Neuron (in vitro differentiated cells): ENCODE results near the gene LRPAP1.

Experiments used
- H2AFZ ChIP-seq: one replicate; pipeline ENCODE4 v1.6.1; 2013; ENCODE audit warnings: low read depth, mild to moderate bottlenecking, inconsistent platforms, low read length, moderate library complexity
- H3K27me3 ChIP-seq: one replicate; pipeline ENCODE4 v1.6.1; 2013; ENCODE audit warnings: low read length; ENCODE audit not compliant: insufficient read depth
- H3K36me3 ChIP-seq: one replicate; pipeline ENCODE4 v1.6.1; 2013; ENCODE audit warnings: low read length; ENCODE audit not compliant: insufficient read depth
- H3K4me1 ChIP-seq: one replicate; pipeline ENCODE4 v1.6.1; 2013; ENCODE audit warnings: low read length; ENCODE audit not compliant: insufficient read depth
- H3K4me3 ChIP-seq: 2 replicates; pipeline ENCODE4 v1.5.1; 2013; ENCODE audit warnings: mild to moderate bottlenecking, low read length, moderate library complexity
- H3K9me3 ChIP-seq: one replicate; pipeline ENCODE4 v1.6.1; 2013; ENCODE audit warnings: low read length

Gene LRPAP1

GRCh38 chr4:3533423-3533820, 1.2 kb upstream of the LRPAP1 start:
- Histone ChIP-seq H3K4me3 (no peak overlapping the region), H2AFZ (no peak overlapping the region), H3K27me3 (no peaks in the 10 kb centered on the region), H3K36me3 (peaks cover 13% of the 10 kb centered on the region), H3K9me3 (peaks cover 2% of the 10 kb centered on the region), H3K4me1 (peaks cover 24% of the 10 kb centered on the region)

DNA sequence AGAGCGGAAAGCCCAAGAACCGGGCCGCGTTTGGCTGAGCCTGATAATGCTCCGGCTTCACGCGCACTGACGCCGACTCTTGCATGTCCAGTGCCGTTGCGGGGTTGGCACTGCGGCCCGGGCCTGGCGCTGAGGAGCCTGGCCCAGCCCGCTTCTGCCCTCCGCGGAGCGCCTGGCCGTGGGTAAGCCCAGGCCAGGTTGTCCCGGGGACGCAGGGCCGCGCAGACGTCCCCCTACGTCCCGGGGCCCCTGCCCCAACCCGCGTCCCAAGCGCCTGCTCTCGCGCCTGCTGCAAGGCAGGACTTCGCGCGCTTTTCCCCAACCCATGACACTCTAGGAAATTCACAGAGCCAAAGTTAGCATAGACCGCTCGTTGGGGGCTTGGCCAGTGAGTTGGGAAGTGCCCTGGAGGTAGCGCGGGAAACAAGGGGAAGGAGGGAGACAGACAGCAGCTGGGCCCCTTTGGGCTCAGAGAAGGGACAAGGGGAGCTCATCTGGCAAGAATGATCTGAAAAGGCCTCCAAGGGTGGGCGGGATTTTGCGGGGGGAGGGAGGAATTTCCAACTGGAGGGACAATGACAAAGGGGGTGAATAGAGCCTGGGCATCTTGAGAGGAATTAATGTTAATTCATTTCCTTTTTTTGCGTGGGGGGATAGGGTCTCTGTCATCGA, 665 bp upstream of the LRPAP1 start:
- Histone ChIP-seq H3K9me3 (peaks cover 2% of the 10 kb centered on the region), H3K4me1 (peaks cover 24% of the 10 kb centered on the region), H3K4me3 (peak overlapping the region; percentile 30), H3K36me3 (peaks cover 14% of the 10 kb centered on the region), H2AFZ (peak overlapping the region; percentile 58), H3K27me3 (no peaks in the 10 kb centered on the region)

GRCh38 chr4:3531318-3531878, 824 bp downstream of the LRPAP1 start:
- Histone ChIP-seq H3K4me3 (peak overlapping the region; percentile 88), H3K4me1 (peaks cover 24% of the 10 kb centered on the region), H3K36me3 (peaks cover 20% of the 10 kb centered on the region), H3K27me3 (no peaks in the 10 kb centered on the region), H2AFZ (no peak overlapping the region), H3K9me3 (peaks cover 2% of the 10 kb centered on the region)

GRCh38 chr4:3530663-3531254, 1.5 kb downstream of the LRPAP1 start:
- no peaks in the 10 kb centered on the region for H3K27me3 ChIP-seq
- H3K36me3 ChIP-seq: peaks cover 21% of the 10 kb centered on the region
- H3K9me3 ChIP-seq: no peaks in the 10 kb centered on the region
- H3K4me1 ChIP-seq: peaks cover 24% of the 10 kb centered on the region
- H2AFZ ChIP-seq: no peak overlapping the region
- peak overlapping the region; percentile 88 for H3K4me3 ChIP-seq

DNA sequence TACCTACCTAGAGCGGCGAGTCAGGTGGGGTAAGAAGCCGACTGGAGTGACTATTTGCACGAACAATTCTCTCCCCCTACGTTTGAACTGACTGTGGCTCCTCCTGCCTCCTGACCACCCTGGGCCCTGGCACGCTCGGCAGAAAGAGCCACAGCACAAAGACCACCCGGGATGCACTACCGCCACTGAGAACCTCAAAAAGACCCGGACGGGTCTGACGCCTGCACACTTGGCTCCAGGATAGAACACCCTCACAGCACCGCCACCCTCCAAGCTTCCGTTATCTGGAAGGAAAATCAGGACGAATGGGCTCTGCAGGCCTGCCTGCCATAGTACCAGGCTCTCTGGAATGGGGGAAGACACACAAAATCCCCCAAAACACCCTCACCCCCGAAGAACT, 2.2 kb downstream of the LRPAP1 start:
- Histone ChIP-seq H3K36me3 (peaks cover 22% of the 10 kb centered on the region), H3K4me3 (no peak overlapping the region), H3K9me3 (no peaks in the 10 kb centered on the region), H3K27me3 (no peaks in the 10 kb centered on the region), H2AFZ (no peak overlapping the region), H3K4me1 (peaks cover 24% of the 10 kb centered on the region)

DNA sequence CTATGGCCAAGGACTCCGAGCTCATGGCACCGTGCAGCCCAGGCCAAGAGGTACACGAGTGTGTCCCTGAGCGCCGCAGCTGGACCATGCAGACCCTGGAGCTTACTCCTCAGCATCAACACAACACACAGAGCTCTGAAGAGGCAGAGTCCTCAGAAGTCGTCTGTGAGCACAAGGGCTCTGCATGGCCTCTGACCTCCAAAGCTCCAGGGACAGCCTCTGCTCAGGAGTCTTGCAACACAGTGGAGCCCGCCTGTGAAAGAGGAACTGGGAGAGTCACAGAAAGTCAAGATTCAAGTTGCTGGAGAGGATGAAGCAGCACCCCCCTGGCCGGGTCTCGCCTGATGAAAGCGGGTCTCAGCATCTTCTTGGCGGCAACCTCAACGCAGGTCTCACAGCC, 2.9 kb downstream of the LRPAP1 start:
- no peak overlapping the region for H2AFZ ChIP-seq
- H3K9me3 ChIP-seq: no peaks in the 10 kb centered on the region
- H3K27me3 ChIP-seq: no peaks in the 10 kb centered on the region
- H3K4me3 ChIP-seq: no peak overlapping the region
- H3K36me3 ChIP-seq: peaks cover 29% of the 10 kb centered on the region
- peaks cover 24% of the 10 kb centered on the region for H3K4me1 ChIP-seq

GRCh38 chr4:3527914-3528876, 4.0 kb downstream of the LRPAP1 start:
- Histone ChIP-seq H3K4me1 (peaks cover 24% of the 10 kb centered on the region), H3K4me3 (no peak overlapping the region), H3K27me3 (no peaks in the 10 kb centered on the region), H2AFZ (no peak overlapping the region), H3K9me3 (no peaks in the 10 kb centered on the region), H3K36me3 (peaks cover 41% of the 10 kb centered on the region)

DNA sequence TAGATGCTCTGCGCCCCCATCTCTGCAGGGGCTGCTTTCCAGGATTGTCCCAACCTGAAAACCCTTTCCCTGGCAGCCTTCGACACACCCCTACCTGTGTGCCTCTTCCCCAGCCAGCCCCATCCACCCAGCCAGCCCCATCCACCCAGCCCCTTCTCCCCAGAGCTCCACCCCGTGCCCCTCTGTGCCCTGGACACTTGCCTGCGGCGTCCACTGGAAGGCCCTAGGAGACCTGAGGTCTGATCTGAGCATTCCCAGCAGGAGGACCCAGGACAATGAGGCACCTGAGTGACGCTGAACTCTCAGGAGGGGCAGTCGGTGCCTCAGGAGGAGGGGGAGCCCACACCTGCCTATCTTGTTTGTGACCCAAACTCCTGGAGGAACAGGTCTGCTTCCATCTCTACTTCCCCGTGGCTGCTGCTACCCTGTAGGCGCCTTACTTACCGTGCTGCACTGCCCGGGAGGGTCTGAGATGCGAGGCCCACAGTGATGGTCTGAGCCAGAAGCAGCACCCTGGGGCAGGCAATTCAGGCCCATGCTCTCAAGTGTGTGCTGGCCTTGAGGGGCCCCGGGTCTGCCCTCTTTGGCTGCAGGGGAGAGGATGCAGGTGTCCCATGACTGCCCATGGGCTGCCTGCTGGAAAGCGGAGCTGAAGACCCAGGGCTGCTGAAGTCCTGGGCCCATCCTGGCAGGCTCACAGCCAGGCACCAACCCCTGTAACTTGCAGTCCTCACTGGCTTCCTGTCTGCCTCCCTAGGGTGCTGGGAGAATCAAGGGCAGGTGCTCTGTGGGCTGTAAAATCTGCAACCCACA, 4.9 kb downstream of the LRPAP1 start:
- Histone ChIP-seq H3K4me1 (peaks cover 19% of the 10 kb centered on the region), H2AFZ (no peak overlapping the region), H3K36me3 (peaks cover 45% of the 10 kb centered on the region), H3K4me3 (no peak overlapping the region), H3K9me3 (no peaks in the 10 kb centered on the region), H3K27me3 (no peaks in the 10 kb centered on the region)

GRCh38 chr4:3526456-3526855, 5.8 kb downstream of the LRPAP1 start:
- Histone ChIP-seq H3K27me3 (no peaks in the 10 kb centered on the region), H2AFZ (no peak overlapping the region), H3K4me1 (peaks cover 17% of the 10 kb centered on the region), H3K4me3 (no peak overlapping the region), H3K36me3 (peaks cover 52% of the 10 kb centered on the region), H3K9me3 (no peaks in the 10 kb centered on the region)

DNA sequence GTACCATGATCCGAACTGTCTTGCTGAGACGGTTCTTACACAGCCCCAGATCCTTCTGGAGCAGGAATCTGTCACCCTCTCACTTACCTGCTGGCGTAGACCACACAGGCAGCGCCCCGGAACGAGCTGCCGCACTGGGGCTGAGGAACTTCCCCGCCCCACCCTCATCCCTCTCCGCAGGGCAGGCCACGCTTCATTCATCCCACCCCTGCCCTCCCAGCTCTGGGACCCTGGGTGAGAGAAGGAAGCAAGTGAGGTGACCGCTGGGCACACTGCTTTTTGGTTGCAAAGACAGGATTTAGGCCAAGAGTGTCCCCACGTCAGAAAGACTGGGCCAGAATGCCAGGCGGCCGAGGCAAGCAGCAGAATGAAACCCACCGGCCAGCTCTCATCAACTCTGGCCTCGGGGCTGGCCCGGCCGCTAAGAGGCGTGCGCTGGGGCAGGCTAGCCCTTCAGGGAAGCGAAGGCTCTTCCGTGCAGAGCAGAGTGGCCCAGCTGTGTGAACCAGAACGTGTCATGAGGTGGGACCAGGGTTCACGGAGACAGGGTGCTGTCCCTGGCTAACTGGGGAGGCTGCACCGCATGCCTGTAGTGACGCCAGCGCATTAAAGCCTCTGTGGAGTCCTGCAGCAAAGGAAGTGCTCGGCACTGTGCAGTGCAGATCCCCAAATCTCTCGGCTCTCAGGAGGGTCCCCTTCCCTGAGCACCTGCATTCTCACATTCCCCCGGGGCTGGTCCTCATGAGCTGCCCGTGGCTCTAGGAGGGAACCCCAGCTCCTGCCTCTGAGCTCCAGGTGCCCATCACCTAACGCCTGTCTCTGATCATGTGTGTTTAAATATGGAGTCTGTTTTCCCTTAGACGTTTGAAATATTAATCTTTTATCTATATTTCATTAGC, 6.4 kb downstream of the LRPAP1 start:
- H3K4me3 ChIP-seq: no peak overlapping the region
- H3K9me3 ChIP-seq: no peaks in the 10 kb centered on the region
- no peaks in the 10 kb centered on the region for H3K27me3 ChIP-seq
- H3K36me3 ChIP-seq: peaks cover 58% of the 10 kb centered on the region
- H3K4me1 ChIP-seq: peaks cover 10% of the 10 kb centered on the region
- no peak overlapping the region for H2AFZ ChIP-seq

DNA sequence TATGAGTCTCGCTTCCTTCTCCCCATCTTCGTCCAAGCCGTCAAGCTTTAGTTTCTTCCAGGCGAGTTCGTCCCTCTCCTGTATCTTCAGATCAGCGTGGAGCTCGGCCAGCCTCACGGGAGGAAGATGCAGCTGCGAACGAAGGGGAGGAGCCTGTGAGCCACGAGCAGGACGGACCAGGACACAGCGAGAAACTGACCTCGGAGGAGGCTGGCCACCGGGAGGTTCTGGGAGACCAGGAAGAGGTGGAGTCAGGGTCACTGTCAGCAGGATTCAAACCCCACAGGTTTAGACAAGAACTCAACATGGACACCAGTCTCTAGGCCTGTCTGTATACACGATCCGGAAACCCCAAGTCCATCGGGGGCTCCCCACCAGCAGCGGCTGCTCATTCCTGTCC, 7.3 kb downstream of the LRPAP1 start:
- peaks cover 64% of the 10 kb centered on the region for H3K36me3 ChIP-seq
- H3K9me3 ChIP-seq: no peaks in the 10 kb centered on the region
- H3K4me1 ChIP-seq: peaks cover 5% of the 10 kb centered on the region
- no peak overlapping the region for H3K4me3 ChIP-seq
- H2AFZ ChIP-seq: no peak overlapping the region
- H3K27me3 ChIP-seq: no peaks in the 10 kb centered on the region

GRCh38 chr4:3524349-3524748, 7.9 kb downstream of the LRPAP1 start:
- no peaks in the 10 kb centered on the region for H3K27me3 ChIP-seq
- H3K4me1 ChIP-seq: no peaks in the 10 kb centered on the region
- H3K36me3 ChIP-seq: peaks cover 65% of the 10 kb centered on the region
- no peak overlapping the region for H3K4me3 ChIP-seq
- H3K9me3 ChIP-seq: no peaks in the 10 kb centered on the region
- no peak overlapping the region for H2AFZ ChIP-seq
